SK-N-MC (cell line): ENCODE data around the gene WDFY3.

ENCODE experiments used
- DNase-seq: peaks from one replicate; pipeline ENCODE4 v3.0.0-alpha.2; 2011; ENCODE audit warnings: low read depth, low spot score
- H3K27ac ChIP-seq: fragments of 200-600 bp; sonication (generic); 2 replicates; pipeline ENCODE4 v1.5.1; 2016; ENCODE audit warnings: mixed run types
- H3K36me3 ChIP-seq: fragments of 200-600 bp; sonication (generic); 2 replicates; pipeline ENCODE4 v1.6.1; 2017; ENCODE audit warnings: antibody characterized with exemption, low read length, mixed read lengths; ENCODE audit not compliant: insufficient read depth
- H3K4me3 ChIP-seq: fragments of 200-600 bp; sonication (generic); 2 replicates; pipeline ENCODE4 v1.5.1; 2016
- H3K9ac ChIP-seq: fragments of 200-600 bp; sonication (generic); 2 replicates; pipeline ENCODE4 v1.8.0; 2017; ENCODE audit warnings: mixed run types, mixed read lengths; ENCODE audit not compliant: insufficient read length
- H3K9me3 ChIP-seq: fragments of 200-600 bp; sonication (generic); 2 replicates; pipeline ENCODE4 v1.6.1; 2017; ENCODE audit warnings: low read depth, mild to moderate bottlenecking, antibody characterized with exemption, low read length, moderate library complexity, mixed read lengths
- EZH2 ChIP-seq: fragments of 200-600 bp; sonication (generic); IDR thresholded peaks from one replicate; pipeline ENCODE4 v1.6.1; 2017; ENCODE audit warnings: antibody characterized with exemption
- FOXP2 ChIP-seq: optimal IDR thresholded peaks from 2 replicates; pipeline ENCODE3; 2011; ENCODE audit warnings: mild to moderate bottlenecking, moderate library complexity; ENCODE audit not compliant: insufficient read depth; ENCODE audit errors: extremely low read length, control extremely low read depth
- POLR2AphosphoS5 ChIP-seq: IDR thresholded peaks from 2 replicates; pipeline ENCODE4 v1.6.1; 2012; ENCODE audit warnings: mild to moderate bottlenecking, low read depth, low read length, borderline replicate concordance

Gene WDFY3

DNA sequence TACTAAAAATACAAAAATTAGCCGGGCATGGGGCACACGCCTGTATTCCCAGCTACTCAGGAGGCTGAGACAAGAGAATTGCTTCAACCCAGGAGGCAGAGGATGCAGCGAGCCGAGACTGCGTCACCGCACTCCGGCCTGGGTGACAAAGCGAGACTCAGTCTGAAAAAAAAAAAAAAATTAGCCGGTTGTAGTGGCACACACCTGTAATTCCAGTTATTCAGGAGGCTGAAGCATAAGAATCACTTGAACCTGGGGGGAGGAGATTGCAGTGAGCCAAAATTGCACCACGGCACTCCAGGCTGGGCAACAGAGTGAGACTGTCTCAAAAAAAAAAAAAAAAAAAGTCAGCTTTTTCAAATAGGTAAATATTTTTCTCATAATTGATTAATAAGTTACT is 71.9 kb downstream of the WDFY3 start:
- Histone ChIP-seq H3K27ac (no peak overlapping the region), H3K36me3 (no peaks in the 10 kb centered on the region; the same call in 1 of the 2 replicates), H3K9ac (no peak overlapping the region), H3K4me3 (no peak overlapping the region), H3K9me3 (no peaks in the 10 kb centered on the region)
- DNase-seq: no peak
- TF ChIP-seq FOXP2 (no peak), EZH2 (no peak), POLR2AphosphoS5 (no peak)

DNA sequence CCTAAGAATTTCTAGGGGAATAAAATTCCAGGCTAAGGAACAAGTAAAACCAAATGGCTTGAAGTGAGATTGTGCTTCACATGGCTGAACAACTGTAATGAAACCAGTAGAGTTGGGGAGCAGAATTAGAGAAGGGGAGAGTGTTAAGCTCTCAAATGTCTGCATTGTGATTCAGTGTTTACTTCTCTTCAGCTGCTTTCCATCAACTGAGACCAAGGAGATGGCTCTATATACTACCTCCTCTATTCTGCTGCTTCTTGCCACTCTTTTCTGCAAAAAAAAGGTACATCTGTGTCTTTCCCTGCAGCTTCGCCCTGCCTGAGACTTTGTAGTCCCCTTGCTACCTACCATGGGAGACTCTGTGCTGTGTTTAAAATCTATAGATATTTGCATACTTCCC is 73.5 kb downstream of the WDFY3 start:
- Histone ChIP-seq H3K9me3 (no peaks in the 10 kb centered on the region), H3K36me3 (no peaks in the 10 kb centered on the region; the same call in 1 of the 2 replicates), H3K4me3 (no peak overlapping the region), H3K27ac (no peak overlapping the region), H3K9ac (no peak overlapping the region)
- DNase-seq: no peak
- TF ChIP-seq POLR2AphosphoS5: no peak
- no peak for TF ChIP-seq EZH2
- TF ChIP-seq FOXP2: no peak

DNA sequence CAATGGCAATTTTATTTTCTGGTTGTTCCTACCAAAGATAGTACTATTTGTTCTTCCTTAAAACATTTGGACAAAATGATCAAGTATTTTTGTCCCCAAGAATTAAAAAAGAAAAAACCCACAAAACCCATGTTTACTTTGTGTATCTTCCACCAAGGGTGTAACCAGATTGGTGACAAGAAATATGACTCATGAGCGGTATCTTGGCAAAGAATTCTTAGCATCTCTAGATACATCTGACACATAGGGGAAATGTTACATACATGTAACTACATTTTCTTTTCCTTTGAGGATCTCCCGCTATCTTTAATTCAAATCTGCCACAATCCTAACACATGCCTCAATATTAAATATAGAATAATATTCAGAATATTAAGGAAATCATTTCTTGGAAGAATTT is 78.7 kb downstream of the WDFY3 start:
- no peak overlapping the region for H3K4me3 ChIP-seq
- TF ChIP-seq POLR2AphosphoS5 (no peak), EZH2 (no peak), FOXP2 (no peak)
- H3K27ac ChIP-seq: 0 out of 2 replicates have a peak overlapping the region, but pooled peaks have one; percentile 20
- H3K9me3 ChIP-seq: no peaks in the 10 kb centered on the region
- no peak overlapping the region for H3K9ac ChIP-seq
- peaks cover 16% of the 10 kb centered on the region for H3K36me3 ChIP-seq
- no peak for DNase-seq

GRCh38 chr4:84879651-84880200 is 86.8 kb downstream of the WDFY3 start:
- TF ChIP-seq FOXP2: no peak
- TF ChIP-seq POLR2AphosphoS5: no peak
- TF ChIP-seq EZH2: no peak
- Histone ChIP-seq H3K9me3 (no peaks in the 10 kb centered on the region), H3K4me3 (no peak overlapping the region), H3K36me3 (peaks cover 9% of the 10 kb centered on the region), H3K27ac (no peak overlapping the region), H3K9ac (no peak overlapping the region)
- DNase-seq: no peak

DNA sequence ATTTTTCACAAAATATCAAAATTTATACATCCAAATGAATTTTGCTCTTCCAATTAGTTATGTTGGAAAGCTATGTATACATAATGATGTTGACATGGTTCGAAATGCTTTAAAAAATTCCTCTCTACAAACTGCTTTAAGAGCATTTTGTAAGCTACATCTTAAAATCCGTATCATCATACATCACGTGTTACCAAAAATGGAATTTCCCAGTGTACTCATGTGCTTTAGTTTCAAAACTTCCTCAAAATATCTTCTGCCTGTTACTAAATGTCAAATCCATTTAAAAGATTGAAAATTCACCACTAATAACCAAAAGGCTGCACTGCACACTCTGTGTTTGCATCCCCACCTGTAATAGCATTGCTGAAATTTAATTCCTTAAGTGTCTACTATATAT is 87.9 kb downstream of the WDFY3 start:
- peaks cover 7% of the 10 kb centered on the region for H3K36me3 ChIP-seq
- no peak overlapping the region for H3K27ac ChIP-seq
- H3K9ac ChIP-seq: no peak overlapping the region
- H3K4me3 ChIP-seq: no peak overlapping the region
- TF ChIP-seq POLR2AphosphoS5: no peak
- no peak for TF ChIP-seq FOXP2
- no peak for TF ChIP-seq EZH2
- H3K9me3 ChIP-seq: no peaks in the 10 kb centered on the region
- DNase-seq: no peak

DNA sequence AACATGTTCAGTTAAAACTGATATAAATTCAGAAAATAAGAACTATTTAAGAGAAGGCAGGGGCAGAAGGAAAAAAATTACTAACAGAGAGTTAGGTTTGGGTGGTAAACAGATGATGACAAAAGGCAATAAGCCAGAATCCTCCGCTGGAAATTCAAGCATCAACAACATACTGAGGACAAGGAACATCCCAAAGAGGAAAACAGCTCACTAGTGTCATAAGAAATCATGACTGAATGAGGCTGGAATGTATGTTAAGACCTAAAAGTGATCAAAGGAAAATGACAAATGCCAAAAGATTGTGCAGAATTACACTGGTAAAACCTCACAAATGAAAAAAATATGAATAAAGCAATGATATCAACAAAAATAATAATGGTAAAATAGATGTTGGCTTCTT is 88.4 kb downstream of the WDFY3 start:
- Histone ChIP-seq H3K9ac (no peak overlapping the region), H3K9me3 (no peaks in the 10 kb centered on the region), H3K4me3 (no peak overlapping the region), H3K36me3 (peaks cover 6% of the 10 kb centered on the region), H3K27ac (no peak overlapping the region)
- DNase-seq: no peak
- TF ChIP-seq EZH2: no peak
- no peak for TF ChIP-seq POLR2AphosphoS5
- no peak for TF ChIP-seq FOXP2

- no peak overlapping the region for H3K27ac ChIP-seq
- H3K36me3 ChIP-seq: peaks cover 4% of the 10 kb centered on the region; the same call in 1 of the 2 replicates
- H3K9ac ChIP-seq: no peak overlapping the region
- no peak for DNase-seq
- H3K4me3 ChIP-seq: no peak overlapping the region
- TF ChIP-seq EZH2: no peak
- no peaks in the 10 kb centered on the region for H3K9me3 ChIP-seq
Measured at GRCh38 chr4:84877051-84877833, 89.2 kb downstream of the WDFY3 start.

DNA sequence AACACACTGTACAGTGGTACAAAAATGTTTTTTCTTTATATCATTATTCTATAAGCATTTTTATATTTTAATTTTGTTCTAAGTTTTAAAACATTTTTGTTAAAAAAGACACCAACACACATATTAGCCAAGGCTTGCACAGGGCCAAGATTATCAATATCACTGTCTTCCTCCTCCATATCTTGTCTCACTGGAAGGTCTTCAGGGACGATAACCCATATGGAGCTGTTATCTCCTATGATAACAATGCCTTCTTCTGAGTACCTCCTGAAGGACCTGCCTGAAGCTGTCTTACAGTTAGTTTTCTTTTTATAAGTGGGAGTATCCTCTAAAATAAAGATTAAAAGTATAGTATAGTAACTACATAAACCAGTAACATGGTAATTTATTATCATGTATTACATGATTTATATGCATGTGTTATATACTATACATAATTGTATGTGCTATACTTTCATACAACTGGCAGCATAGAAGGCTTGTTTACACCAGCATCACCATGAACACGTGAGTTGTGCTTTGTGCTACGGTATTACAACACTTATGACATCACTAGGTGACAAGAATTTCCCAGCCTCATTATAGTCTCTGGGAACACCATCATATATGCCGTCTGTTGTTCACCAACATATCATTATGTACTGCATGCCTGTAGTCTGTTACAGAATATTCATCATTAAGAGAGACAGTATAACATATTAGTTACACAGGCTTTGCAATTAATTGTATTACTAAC is 90.7 kb downstream of the WDFY3 start:
- no peak for DNase-seq
- no peaks in the 10 kb centered on the region for H3K9me3 ChIP-seq
- H3K4me3 ChIP-seq: no peak overlapping the region
- H3K36me3 ChIP-seq: no peaks in the 10 kb centered on the region; the same call in 1 of the 2 replicates
- no peak for TF ChIP-seq POLR2AphosphoS5
- no peak for TF ChIP-seq FOXP2
- no peak for TF ChIP-seq EZH2
- H3K27ac ChIP-seq: no peak overlapping the region
- no peak overlapping the region for H3K9ac ChIP-seq

- Histone ChIP-seq H3K27ac (no peak overlapping the region), H3K4me3 (no peak overlapping the region), H3K36me3 (no peaks in the 10 kb centered on the region), H3K9ac (no peak overlapping the region), H3K9me3 (no peaks in the 10 kb centered on the region)
- TF ChIP-seq EZH2: no peak
- no peak for TF ChIP-seq FOXP2
- DNase-seq: no peak
Measured at GRCh38 chr4:84874619-84875018, 91.9 kb downstream of the WDFY3 start.
